Activated naive CD8-positive, alpha-beta T cell treated with anti-CD3 and anti-CD28 coated beads, Interleukin-2, amount 50 U/mL, for 16 hours (primary cell): ENCODE data around the gene RB1.
"Not testable (repeated sequence)": the region's sequence is repeated elsewhere in the genome, so short reads cannot be mapped to it uniquely, and the experiment has no call there.

Experiments used
- DNase-seq: peaks from one replicate; pipeline ENCODE4 v3.0.0-alpha.2; 2020; ENCODE audit warnings: low read depth, low spot score

The RB1 gene

GRCh38 chr13:48448959-48449614, 145.5 kb downstream of the RB1 start:
- DNase-seq = no peak

- DNase-seq = no peak
These were observed 146.1 kb downstream of the RB1 start for GRCh38 chr13:48449656-48450055.

GRCh38 chr13:48451196-48451595, 147.6 kb downstream of the RB1 start:
- DNase-seq = not testable (repeated sequence)

- no peak for DNase-seq
These were observed 153.0 kb downstream of the RB1 start for GRCh38 chr13:48456546-48456945.

- no peak for DNase-seq
These were observed 154.2 kb downstream of the RB1 start for GRCh38 chr13:48457578-48458242.

- DNase-seq = no peak
These were observed 171.7 kb downstream of the RB1 start for GRCh38 chr13:48475230-48475629.

- no peak for DNase-seq
These were observed 172.7 kb downstream of the RB1 start for GRCh38 chr13:48476215-48476614.

- DNase-seq = no peak
These were observed 173.1 kb downstream of the RB1 start for GRCh38 chr13:48476686-48477085.

- DNase-seq = no peak
These were observed 173.8 kb downstream of the RB1 start for GRCh38 chr13:48477191-48477855.

GRCh38 chr13:48478391-48478790, 174.8 kb downstream of the RB1 start:
- no peak for DNase-seq

- DNase-seq = no peak
These were observed 180.0 kb downstream of the RB1 start for GRCh38 chr13:48483575-48483974.

- no peak for DNase-seq
These were observed 181.9 kb downstream of the RB1 start for GRCh38 chr13:48485432-48485831.

- no peak for DNase-seq
These were observed 182.8 kb downstream of the RB1 start for GRCh38 chr13:48486362-48486761.

GRCh38 chr13:48486836-48487235, 183.3 kb downstream of the RB1 start:
- DNase-seq = no peak

- no peak for DNase-seq
These were observed 184.4 kb downstream of the RB1 start for GRCh38 chr13:48487968-48488367.

GRCh38 chr13:48488995-48489394, 185.4 kb downstream of the RB1 start:
- DNase-seq = no peak

- no peak for DNase-seq
These were observed 186.1 kb downstream of the RB1 start for GRCh38 chr13:48489666-48490065.

GRCh38 chr13:48490241-48490640, 186.7 kb downstream of the RB1 start:
- DNase-seq = no peak

- no peak for DNase-seq
These were observed 188.0 kb downstream of the RB1 start for GRCh38 chr13:48491423-48492095.

GRCh38 chr13:48492096-48492440, 188.5 kb downstream of the RB1 start:
- DNase-seq = no peak

GRCh38 chr13:48492470-48493065, 189.0 kb downstream of the RB1 start:
- no peak for DNase-seq
